Caco-2 (cell line): ENCODE data around the gene PADI2. TPM values are rescaled to one million over a fixed set of nuclear protein-coding genes. Genes with fewer than 3 reads are reported as not detected.

Experiments
- BruUV-seq: library from RNA; stranded (reverse); fragments of 400-500 nt; replicated peaks from 2 replicates; lab custom pipeline; 2021; lab: Mats Ljungman, UMichigan
- CTCF ChIA-PET: fragments of 300-600 bp; sonication (Branson Sonifier 250); formaldehyde crosslinking; loops from one replicate; lab custom pipeline; 2022; ENCODE audit warnings: antibody characterized with exemption; lab: Charles Lee
- POLR2A ChIA-PET: fragments of 300-600 bp; sonication (Branson Sonifier 250); formaldehyde crosslinking; loops from one replicate; lab custom pipeline; 2022; ENCODE audit warnings: antibody characterized with exemption; lab: Charles Lee
- DNase-seq, 2 experiments: peaks; one replicate each; pipeline versions ENCODE4 v3.0.0 to v3.0.0-alpha.2; 2020 to 2022
- H3K27me3 ChIP-seq: replicated peaks from 2 replicates; pipeline ENCODE4 v1.6.0; 2011; ENCODE audit warnings: low read length; ENCODE audit not compliant: control insufficient read depth, insufficient read depth
- H3K36me3 ChIP-seq: 2 replicates; pipeline ENCODE4 v1.5.1; 2011; ENCODE audit warnings: low read length; ENCODE audit not compliant: control insufficient read depth, insufficient read depth
- H3K4me1 ChIP-seq: fragments of 250-450 bp; sonication (Bioruptor Pico); 2 replicates; pipeline ENCODE4 v1.5.1; 2020; ENCODE audit warnings: mild to moderate bottlenecking
- H3K4me3 ChIP-seq: 2 replicates; pipeline ENCODE4 v1.5.1; 2011; ENCODE audit warnings: low read depth, mild to moderate bottlenecking, control low read depth, low read length
- H3K9me3 ChIP-seq: fragments of 250-450 bp; sonication (Bioruptor Pico); 2 replicates; pipeline ENCODE4 v1.5.1; 2020; ENCODE audit warnings: mild to moderate bottlenecking, moderate library complexity
- H3K27ac Mint-ChIP-seq: one replicate; pipeline ENCODE4 v1.8.0; 2022; ENCODE audit warnings: mixed read lengths; ENCODE audit not compliant: unreplicated experiment
- H3K27me3 Mint-ChIP-seq: one replicate; pipeline ENCODE4 v1.8.0; 2022; ENCODE audit warnings: mixed read lengths; ENCODE audit not compliant: insufficient read depth, unreplicated experiment
- H3K36me3 Mint-ChIP-seq: one replicate; pipeline ENCODE4 v1.8.0; 2022; ENCODE audit warnings: mild to moderate bottlenecking, mixed read lengths; ENCODE audit not compliant: insufficient read depth, unreplicated experiment
- H3K4me1 Mint-ChIP-seq: one replicate; pipeline ENCODE4 v1.8.0; 2022; ENCODE audit warnings: low read depth, mixed read lengths; ENCODE audit not compliant: unreplicated experiment
- H3K4me3 Mint-ChIP-seq: one replicate; pipeline ENCODE4 v1.8.0; 2022; ENCODE audit warnings: mild to moderate bottlenecking, moderate library complexity, mixed read lengths; ENCODE audit not compliant: unreplicated experiment
- H3K9me3 Mint-ChIP-seq: one replicate; pipeline ENCODE4 v1.8.0; 2022; ENCODE audit warnings: mixed read lengths; ENCODE audit not compliant: unreplicated experiment
- intact Hi-C: fragments of 100-400 bp; cut with micrococcal nuclease; formaldehyde crosslinking; loops from one replicate; pipeline ENCODE4 v1.10.0; 2022; ENCODE audit not compliant: unreplicated experiment
- total RNA-seq: library from RNA; stranded (reverse); gene quantifications from 2 replicates; pipeline ENCODE4 v1.2.3, GENCODE V29; 2022
- TF ChIP-seq, protein P1 (sequence below), 2 experiments: fragments of 200-600 bp in 1 of 2; IDR thresholded peaks; 1 replicate in 1 of 2; 2 replicates in 1 of 2; pipeline versions ENCODE4 v1.5.1 to v1.8.0; 2011 to 2022; ENCODE audit warnings: antibody characterized with exemption in 1 of 2, control low read depth in 1 of 2, inconsistent platforms in 1 of 2, low read depth in 1 of 2, low read length in 1 of 2, mild to moderate bottlenecking in 1 of 2, moderate library complexity in 1 of 2; ENCODE audit not compliant: insufficient read depth in 1 of 2, severe bottlenecking in 1 of 2, unreplicated experiment in 1 of 2

Gene PADI2
- total RNA-seq, 1 experiment from 2014 or later: 0.73 TPM

GRCh38 chr1:17053685-17054410, 65.4 kb downstream of the PADI2 start, which contains the start of gene SDHB:
SDHB (minus strand) TSS chr1:17054032; CDS start chr1:17054019, 13 bp downstream.
- Histone ChIP-seq H3K27me3 (no peaks in the 10 kb centered on the region), H3K9me3 (no peaks in the 10 kb centered on the region), H3K4me3 (peak within 1 kb of the TSS; percentile 78), H3K4me1 (peaks cover 9% of the 10 kb centered on the region), H3K36me3 (no peaks in the 10 kb centered on the region)
- intact Hi-C loops: no loop called here
- peak; percentile 97 for DNase-seq
- H3K4me3 Mint-ChIP-seq: peak within 1 kb of the TSS; percentile 97
- no peaks in the 10 kb centered on the region for H3K4me1 Mint-ChIP-seq
- peak within 1 kb of the TSS; percentile 92 for H3K27ac Mint-ChIP-seq
- BruUV-seq: no TSS peak
- H3K27me3 Mint-ChIP-seq: no peaks in the 10 kb centered on the region
- H3K36me3 Mint-ChIP-seq: peaks cover 18% of the 10 kb centered on the region
- no peaks in the 10 kb centered on the region for H3K9me3 Mint-ChIP-seq
- POLR2A ChIA-PET: no interaction called here
- CTCF ChIA-PET: interaction anchor here (0.6 to 0.7 kb wide), 2 partner anchors 230 to 385 kb away, joined by 3 read pairs; no protein-coding TSS in a partner anchor
- TF ChIP-seq, protein P1, sequence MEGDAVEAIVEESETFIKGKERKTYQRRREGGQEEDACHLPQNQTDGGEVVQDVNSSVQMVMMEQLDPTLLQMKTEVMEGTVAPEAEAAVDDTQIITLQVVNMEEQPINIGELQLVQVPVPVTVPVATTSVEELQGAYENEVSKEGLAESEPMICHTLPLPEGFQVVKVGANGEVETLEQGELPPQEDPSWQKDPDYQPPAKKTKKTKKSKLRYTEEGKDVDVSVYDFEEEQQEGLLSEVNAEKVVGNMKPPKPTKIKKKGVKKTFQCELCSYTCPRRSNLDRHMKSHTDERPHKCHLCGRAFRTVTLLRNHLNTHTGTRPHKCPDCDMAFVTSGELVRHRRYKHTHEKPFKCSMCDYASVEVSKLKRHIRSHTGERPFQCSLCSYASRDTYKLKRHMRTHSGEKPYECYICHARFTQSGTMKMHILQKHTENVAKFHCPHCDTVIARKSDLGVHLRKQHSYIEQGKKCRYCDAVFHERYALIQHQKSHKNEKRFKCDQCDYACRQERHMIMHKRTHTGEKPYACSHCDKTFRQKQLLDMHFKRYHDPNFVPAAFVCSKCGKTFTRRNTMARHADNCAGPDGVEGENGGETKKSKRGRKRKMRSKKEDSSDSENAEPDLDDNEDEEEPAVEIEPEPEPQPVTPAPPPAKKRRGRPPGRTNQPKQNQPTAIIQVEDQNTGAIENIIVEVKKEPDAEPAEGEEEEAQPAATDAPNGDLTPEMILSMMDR (IDR thresholded peaks at IDR 0.05; ENCODE audit: insufficient read depth in 1 of 2, low read depth in 1 of 2, low read length in 1 of 2, severe bottlenecking in 1 of 2, unreplicated experiment in 1 of 2): no peak

DNA sequence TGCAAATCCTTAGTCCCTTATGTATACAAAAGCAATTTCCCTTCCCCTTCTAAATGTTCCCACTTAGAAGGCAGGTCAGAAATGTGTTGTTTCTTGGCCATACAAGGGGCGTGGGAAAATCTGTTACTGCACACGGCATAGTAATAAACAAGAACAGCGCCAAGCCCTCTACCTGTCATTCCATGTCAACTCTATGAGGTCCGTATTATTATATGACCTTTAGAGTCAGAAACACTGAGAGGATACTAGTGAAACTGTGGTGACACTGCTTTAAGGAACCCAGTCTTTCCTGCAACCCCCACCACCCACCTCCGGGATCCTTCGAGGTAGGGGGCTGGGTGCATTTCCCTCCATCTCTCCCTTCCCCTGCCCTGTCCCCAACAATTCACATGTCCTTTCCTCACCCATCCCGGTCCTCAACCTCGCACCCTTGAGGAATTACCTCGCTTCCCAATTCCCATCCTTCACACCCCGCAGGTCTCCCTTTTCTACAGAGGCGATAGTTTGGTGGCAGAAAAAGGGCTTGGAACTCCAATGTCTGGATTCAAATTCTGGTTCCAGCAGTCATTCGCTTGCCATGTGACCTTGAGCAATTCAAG, 66.1 kb downstream of the PADI2 start:
- H3K36me3 Mint-ChIP-seq: peaks cover 18% of the 10 kb centered on the region
- ChIA-PET CTCF (no interaction called here), POLR2A (no interaction called here)
- H3K4me1 Mint-ChIP-seq: no peaks in the 10 kb centered on the region
- no peaks in the 10 kb centered on the region for H3K27me3 Mint-ChIP-seq
- peak overlapping the region; percentile 97 for H3K4me3 Mint-ChIP-seq
- Histone ChIP-seq H3K4me1 (peaks cover 9% of the 10 kb centered on the region), H3K36me3 (no peaks in the 10 kb centered on the region), H3K9me3 (no peaks in the 10 kb centered on the region), H3K27me3 (no peaks in the 10 kb centered on the region), H3K4me3 (peak overlapping the region; percentile 78)
- TF ChIP-seq, protein P1 (IDR thresholded peaks at IDR 0.05; ENCODE audit: insufficient read depth in 1 of 2, low read depth in 1 of 2, low read length in 1 of 2, severe bottlenecking in 1 of 2, unreplicated experiment in 1 of 2): no peak
- H3K9me3 Mint-ChIP-seq: no peaks in the 10 kb centered on the region
- intact Hi-C loops: no loop called here
- peak overlapping the region; percentile 92 for H3K27ac Mint-ChIP-seq
- no peak for DNase-seq
- BruUV-seq: TSS peak; percentile 28

GRCh38 chr1:17052641-17053040, 66.6 kb downstream of the PADI2 start:
- Mint-ChIP-seq H3K9me3 (no peaks in the 10 kb centered on the region), H3K4me3 (peak overlapping the region; percentile 97), H3K27ac (no peak overlapping the region), H3K36me3 (peaks cover 18% of the 10 kb centered on the region), H3K27me3 (no peaks in the 10 kb centered on the region), H3K4me1 (no peaks in the 10 kb centered on the region)
- POLR2A ChIA-PET: no interaction called here
- no TSS peak for BruUV-seq
- intact Hi-C loops: no loop called here
- Histone ChIP-seq H3K4me3 (peak overlapping the region; percentile 78), H3K9me3 (no peaks in the 10 kb centered on the region), H3K27me3 (no peaks in the 10 kb centered on the region), H3K4me1 (peaks cover 9% of the 10 kb centered on the region), H3K36me3 (no peaks in the 10 kb centered on the region)
- CTCF ChIA-PET: no interaction called here
- DNase-seq: no peak
- TF ChIP-seq, protein P1 (IDR thresholded peaks at IDR 0.05; ENCODE audit: insufficient read depth in 1 of 2, low read depth in 1 of 2, low read length in 1 of 2, severe bottlenecking in 1 of 2, unreplicated experiment in 1 of 2): no peak
